HG02642 (cell line): ENCODE measurements around the gene MYO5B.
A peak's percentile ranks its signal among the peaks of the same experiment; 100 is the strongest.
"Not testable (repeated sequence)": the region's sequence is repeated elsewhere in the genome, so short reads cannot be mapped to it uniquely, and the experiment has no call there.

Experiments used
- ATAC-seq: cut with Tn5 transposase; IDR thresholded peaks from one replicate; pipeline ENCODE4 v1.9.1; 2021; ENCODE audit warnings: mild to moderate bottlenecking; ENCODE audit not compliant: unreplicated experiment, poor library complexity

The MYO5B gene

DNA sequence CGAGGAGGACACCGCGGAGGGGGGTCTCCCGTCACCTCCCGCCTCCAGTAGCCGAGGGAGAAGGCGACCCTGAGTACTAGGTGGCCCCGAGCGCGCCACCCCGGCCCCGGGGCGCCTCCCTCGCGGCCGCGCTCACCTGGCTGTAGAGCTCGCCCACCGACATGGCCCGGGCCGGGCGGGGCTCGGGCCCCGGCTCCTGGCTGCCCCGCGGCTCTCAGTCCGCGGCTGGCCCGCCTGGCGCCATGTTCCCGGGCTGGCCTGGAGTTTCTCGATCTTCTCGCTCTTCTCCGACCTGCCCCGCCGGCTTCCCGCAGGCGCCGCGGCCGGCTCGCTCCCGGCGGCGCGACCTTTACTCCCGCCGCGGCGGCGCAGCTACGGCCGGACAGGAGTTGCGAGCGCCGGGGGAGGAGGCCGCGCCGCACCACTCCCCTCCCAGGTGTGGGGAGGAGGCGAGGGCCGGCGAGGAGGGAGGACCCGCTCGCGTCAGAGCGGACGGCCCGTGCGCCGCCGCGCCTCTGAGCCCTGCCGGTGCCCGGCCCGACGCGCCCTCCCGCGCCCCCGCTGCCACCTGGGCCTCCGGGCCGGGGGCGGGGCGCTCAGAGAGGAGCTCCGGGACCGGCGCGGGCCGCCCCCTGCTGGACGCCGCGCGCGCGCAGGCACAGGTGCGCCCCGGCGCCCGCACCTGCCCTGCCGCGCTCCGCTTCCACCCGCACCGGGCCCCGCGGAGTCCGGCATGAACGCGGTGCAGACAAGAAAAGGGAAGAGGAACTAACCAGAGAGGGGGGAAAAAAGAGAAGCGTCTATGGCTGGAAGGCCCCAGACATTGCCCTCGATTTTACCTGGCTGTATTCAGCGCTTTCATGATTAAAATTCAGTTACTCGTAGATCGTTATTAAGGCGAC is at the start of gene MYO5B:
Gene MYO5B (minus strand): TSS at position 517 of the 902 bp plus-strand sequence. CDS start 354 bp downstream, at position 163.
- peak; percentile 85 for ATAC-seq

DNA sequence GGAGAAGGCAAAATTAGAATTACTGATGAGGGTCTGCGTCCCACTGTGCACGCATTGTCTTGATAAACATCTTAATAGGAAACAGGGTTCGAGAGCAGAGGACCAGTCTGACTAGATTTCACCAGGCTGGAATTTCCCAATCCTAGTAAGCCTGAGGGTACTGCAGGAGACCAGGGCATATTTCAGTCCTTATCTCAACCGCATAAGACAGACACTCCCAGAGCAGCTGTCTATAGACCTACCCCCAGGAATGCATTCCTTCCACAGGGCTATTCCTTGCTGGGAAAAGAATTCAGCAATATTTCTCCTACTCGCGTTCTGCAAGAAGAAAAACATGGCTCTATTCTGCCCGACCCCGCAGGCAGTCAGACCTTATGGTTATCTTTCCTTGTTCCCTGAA is 46.8 kb upstream of the MYO5B start:
- not testable (repeated sequence) for ATAC-seq

DNA sequence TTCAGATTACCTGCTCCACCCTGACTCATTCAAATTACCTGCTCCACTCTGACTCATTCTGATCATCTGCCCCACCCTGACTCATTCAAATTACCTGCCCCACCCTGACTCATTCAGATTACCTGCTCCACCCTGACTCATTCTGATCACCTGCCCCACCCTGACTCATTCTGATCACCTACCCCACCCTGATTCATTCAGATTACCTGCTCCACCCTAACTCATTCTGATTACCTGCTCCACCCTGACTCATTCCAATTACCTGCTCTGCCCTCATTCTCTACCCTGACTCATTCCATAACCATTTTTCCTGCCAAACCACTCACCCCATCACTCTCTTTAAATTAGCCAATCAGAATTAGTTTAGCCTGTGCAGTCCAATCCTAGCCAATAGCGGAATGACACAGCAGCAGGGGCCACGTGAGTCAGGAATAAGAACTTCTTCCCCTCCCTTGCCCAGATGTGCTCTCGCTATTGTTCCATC is 45.2 kb upstream of the MYO5B start:
- no peak for ATAC-seq

DNA sequence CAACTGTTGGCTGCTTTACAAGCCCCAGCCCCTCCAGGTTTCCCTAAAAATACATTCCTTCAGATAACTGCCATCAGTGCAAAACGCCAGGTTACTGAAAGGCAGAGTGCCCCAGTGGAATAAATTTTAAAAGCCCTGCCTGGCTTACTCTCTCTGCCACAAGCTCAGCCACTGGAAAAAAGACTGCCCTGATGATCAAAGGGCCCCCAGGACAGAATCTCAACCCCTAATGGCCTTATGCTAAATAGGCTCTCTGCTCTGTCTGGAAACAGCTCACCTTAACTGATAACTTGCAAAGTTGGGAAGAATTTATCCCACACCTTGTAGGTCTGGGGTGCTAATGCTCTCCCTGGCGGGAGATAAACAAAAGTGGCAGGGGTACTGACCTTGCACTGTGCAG is 37.5 kb upstream of the MYO5B start:
- no peak for ATAC-seq

DNA sequence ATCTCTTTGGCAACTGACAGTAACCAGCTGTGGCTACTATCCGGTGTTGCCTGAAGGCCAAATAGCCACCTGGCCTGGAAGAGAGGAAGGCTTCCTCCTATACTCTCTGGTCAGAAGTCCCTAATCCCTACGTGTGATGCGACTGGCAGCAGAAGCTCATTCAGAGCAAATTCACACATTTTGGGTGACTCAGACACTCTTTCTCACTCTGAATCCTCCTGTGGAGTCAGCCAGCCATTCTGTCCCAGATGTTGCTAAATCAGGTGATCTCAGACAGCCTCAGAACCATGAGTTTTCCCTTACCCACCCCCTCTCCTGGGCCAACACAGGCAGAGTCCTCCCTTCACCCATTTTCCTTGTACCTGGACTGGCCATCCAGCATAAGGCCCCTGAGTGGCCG is 36.7 kb upstream of the MYO5B start:
- no peak for ATAC-seq

DNA sequence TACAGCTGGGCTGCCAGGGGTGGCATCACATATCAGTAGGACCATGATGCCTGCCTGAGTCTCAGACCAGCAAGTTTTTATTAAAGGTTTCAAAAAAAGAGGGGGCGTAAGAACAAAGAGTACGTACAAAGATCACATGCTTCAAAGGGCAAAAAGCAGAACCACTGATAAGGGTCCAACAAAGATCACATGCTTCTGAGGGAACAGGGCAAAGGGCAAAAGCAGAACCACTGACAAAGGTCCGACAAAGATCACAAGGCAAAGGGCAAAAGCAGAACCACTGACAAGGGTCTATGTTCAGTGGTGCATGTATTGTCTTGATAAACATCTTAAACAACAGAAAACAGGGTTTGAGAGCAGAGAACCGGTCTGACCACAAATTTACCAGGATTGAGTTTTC is 25.3 kb upstream of the MYO5B start:
- ATAC-seq: not testable (repeated sequence)

DNA sequence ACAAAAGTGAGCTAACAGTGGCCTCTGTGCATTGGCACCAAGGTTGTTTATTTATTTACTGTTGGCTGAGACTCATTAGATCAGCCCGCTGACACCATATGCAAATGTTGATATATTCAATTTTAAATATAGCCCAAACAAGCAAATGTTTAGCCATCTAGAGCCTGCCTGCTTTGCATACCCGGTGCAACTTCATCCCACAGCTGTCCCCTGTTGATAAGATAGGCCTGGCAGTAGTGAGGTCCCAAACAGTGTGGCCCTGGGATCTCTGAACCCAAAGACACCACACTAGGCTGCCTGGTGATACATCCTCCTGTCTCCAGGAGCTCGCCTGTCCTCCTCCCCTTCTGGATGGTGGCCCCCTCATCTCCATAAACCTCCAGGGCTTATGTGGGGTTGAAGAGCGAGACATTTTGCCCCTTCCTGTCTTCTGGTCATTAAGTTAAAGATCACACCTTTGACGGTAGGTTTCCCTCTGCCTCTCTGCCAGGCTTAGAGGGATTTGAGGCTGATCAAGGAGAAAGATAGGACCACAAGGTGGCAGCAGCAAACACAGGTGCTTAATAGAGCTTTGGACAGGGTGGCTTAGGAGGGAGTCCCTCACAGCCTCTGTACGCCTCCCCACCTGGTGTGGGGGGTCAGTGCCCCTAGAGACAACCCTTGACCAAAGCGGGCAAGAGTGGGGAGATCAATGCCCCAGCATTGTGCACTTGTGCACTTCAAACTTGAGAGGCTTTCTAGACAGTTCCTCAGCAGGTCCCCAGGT is 23.7 kb upstream of the MYO5B start:
- peak; percentile 60 for ATAC-seq

DNA sequence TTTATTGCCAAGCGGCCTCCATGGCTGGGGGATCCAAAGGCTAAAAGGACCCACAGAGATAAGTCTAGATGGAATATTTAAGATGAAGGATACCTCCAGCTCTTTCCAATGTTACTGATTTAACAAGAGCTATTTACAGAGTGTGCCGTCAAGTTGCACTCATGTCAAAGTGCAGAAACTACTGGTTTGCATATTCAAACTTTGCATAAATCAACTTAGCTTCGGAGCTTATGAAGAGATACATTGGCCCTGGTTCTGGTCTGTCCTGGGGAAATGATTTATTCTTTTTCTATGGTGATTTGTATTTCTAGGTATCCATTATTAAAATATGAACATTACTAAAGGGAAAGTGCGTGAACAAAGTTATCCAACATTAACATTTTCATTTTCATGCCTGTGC is 14.4 kb upstream of the MYO5B start:
- ATAC-seq: no peak

DNA sequence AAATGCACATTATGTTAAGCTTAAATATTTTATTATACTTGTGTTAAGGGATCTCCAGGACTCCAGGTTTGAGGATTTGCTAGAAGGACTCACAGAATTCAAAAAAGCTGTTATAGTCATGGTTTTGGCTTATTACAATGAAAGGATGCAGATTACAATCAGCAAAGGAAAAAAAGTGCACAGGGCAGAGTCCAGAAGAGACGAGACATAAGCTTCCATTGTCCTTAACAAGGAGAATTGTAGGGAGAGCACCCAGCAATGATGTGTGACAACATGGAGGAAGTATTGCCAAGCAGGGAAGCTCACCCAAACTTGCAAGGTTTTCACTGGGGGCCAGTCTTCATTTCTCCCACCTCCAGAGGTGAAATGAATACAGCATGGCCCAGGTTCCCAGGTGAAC is 12.8 kb upstream of the MYO5B start:
- no peak for ATAC-seq

DNA sequence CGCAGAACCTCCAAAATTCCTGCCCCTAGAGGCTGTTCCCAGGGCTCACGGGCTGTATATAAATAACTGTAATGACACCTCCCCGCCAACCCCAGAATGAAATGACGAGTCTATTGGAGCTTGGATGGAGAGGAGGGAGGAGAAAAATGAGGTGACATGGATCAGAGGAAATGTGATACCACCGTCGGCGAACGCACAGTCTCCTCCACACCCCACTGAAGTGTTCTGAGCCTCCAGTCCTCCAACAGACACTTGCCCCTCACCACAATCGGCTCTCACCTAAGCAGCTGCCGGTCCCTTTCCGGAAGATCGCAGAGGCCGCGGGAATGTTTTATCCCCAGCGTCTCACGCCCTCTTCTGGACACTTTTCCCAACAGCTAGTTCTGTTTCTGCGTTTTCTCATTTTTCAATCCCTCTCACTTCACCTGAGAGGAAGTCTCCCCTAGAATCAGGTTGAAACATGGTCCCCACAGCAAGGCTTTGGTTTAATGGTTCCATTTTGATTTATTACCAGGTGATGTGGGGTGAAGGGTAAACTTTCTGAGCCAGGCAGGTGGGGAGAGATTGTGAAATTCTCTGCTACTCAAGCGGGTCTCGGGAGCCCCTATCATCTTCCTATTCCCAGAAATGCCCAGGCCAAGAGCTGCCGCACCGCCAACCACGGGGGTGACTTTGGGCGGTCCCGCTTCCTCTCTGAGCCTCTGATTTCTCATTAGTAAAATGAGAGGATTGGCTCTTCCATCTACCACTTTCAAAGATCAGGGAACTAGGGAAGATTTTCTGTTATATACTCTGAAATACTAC is 9.1 kb upstream of the MYO5B start:
- ATAC-seq: no peak

DNA sequence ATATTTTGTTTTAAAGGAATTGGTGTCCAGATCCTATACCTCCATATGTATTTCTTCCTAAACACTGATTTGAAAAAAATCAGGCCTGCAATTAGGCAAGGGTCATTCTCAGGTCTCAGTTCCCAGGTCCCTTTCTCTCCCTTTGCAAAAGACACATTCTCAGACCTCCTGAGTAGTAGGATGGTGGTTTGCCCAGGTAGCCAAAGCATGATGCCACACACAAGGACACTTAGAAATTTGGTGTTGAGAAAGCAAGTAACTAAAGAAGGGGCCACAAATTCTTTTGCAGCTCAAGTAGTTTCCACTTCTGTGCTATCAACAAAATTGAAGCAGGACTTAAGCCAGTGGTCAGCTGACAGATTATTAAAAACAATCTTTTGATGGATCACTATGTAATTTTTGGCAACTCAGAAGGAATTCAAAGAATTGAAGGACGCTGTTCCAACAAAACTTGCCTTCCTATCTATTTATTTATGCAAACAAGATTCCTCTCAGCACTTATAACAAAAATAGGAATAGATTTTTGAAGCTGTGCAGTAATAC is 6.6 kb upstream of the MYO5B start:
- ATAC-seq: no peak

DNA sequence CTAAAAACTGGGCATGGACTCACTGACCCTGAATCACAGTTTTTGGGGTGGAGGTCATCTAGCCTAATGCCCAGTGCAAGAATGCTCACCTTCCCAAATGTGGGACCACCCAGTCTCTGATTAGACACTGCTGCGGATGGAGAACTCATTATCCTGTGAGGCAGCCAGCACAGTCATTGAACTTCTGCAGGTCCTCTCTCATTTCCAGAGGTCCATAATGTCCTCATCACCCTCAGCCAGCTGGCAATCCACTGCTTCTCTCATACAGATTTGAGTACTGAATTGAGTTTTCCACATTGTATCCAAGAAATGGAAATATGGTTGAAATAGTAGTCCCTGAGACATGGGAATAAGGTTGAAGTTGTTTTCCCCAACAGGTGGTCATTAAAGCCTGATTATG is 5.0 kb upstream of the MYO5B start:
- ATAC-seq: no peak

DNA sequence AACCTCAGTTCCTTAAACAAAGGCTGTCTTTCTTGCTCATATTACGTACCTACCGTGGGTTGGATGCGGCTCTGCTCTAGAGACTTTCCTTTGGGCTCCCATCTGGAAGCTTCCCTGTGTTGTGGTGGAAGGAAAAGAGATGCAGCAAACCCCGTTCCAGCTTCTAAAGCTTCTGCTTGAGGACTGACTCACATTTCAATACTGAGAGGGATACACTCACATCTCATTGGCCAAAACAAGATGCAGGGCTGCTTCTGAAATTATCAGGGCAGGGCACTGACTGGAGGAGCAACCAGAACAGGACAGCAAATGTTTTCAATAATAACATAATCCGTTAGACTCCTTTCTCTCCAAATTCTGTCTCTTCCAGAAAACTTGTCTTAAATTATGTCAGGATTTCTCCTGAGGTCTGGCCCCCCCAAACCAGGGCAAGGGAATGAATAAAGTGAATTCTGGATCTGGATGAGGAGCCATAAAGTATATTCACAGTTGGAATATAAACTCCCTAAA is 4.5 kb upstream of the MYO5B start:
- no peak for ATAC-seq

DNA sequence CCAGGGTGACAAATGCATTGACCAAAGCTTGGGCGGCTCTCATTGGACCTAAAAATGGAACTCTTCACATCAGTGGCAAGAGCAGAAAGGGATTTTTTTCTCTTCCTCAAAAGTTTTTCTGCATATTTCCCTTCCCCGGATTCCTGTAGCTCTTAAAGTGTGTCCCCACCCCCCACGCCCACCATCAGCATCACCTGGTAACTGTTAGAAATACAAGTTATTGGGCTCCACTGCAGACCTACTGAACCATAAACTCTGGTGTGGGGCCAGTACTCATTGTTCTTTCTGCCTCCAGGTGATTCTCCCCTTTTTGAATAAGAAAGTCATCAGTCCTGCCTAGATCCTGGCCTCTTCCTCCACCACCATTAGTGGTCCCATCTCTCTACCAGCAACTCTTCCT is 1.3 kb upstream of the MYO5B start:
- no peak for ATAC-seq

DNA sequence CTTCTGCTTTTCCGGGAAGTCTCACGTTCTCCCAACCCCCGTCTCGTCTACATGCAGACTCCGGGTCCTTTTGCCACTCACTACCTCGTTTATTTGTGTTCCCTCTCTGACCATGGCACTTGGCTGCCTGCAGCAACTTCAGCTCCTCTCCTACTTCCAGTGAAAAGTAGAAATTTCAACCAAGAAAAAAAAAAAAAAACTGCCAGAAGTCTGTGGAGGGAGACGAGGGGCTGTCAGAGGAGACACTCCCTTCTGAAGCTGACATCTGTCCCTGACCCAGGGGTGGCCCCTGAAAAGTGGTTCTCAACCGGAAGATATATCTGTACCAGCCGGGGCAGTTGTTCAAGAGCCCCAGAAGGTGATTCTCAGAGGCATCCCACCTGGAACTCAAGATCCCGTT is 742 bp upstream of the MYO5B start:
- ATAC-seq: no peak

DNA sequence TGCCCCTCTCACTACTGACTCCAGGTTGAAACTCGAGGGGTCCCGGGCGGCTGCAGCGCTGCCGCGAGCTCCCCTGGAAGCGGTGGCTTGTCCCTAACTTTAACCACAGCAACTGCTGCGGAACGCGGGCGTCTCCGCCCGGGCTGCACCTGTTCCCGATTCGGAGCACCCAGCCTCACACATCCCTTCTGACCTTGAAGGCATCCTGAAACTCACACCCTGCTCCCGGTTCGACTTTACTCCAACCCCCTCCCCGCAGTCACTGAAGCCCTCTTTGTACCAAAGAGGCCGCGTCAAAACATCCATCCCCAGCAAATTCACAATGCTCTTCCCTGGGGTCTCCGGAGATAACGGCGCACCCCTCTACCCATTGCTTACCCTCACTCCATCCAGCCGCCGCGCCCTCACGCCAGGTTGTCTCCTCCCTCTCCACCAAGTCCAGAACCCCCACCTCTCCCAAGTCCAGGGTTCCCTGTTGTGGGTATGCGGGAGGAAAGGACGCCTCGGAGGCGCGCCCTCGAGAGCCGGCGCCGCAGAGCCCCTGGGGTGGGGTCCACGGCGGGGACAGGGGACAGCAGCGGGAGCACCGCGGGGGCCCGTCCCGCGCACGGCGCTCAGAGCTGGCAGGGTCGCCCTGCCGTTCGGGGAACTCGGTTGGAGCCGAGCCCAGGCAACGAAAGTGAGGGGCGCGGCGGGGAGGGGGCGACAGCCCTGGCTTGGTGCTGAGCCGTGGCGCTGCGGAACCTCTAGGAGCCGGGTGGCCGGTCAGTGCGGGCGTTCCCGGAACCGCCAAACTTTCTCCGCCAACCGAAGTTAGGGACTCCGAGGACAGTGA is 934 bp downstream of the MYO5B start:
- peak; percentile 2 for ATAC-seq

DNA sequence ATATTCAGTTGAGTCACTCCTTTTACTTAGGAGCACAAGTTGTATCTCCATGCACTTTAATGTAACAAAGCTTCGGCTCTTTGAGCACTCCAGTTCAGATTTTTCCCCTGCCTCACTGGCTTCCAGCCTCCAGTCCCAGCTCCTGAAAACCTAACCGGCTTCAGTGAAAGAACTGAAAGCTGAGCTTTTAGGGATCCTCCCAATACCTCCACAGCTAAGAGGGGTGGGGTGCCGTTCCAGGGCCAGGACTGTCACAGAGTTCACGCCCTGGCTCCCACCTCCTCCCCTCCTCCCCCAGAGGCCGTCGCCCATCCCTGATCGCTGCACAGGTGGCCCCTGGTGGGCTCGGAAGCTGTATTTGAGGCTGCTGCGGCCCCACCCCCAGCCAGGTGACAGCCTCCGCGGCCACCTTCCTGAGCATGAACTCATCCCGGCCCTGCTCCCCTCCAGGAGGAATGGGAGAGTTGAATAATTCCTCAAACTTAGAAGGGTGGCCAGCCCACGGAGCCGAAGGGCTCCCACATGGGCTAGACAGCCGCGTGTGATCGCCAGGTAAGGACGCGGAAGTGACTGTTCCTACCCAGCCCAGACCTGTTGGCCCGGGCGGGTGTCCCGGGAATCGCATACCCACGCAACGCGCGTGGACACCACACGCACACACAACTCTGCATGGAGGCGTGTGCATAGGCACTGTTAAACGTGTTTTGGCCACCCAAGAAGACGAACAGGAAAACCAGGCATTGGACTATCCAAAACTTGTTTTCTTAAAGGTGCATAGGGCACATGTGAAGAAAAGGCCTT is 1.8 kb downstream of the MYO5B start:
- ATAC-seq: no peak

DNA sequence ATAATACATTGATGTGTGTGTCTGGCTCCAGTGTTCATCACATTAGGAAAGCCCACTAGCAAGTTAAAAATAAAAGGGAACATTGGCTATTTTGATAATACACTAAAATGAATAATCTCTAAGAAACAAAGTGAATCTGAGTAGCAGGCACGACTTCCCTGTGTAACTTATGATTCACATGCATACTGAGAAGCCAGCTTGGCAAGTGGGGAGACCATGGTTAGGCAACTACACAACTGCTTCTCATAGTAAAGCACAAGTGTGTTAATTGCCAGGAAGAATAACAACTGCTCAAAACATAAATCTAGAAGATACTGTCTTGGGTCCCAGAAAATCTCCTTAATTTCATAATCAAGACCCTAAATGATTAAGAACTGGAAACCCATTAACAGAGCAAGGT is 4.0 kb downstream of the MYO5B start:
- no peak for ATAC-seq
